GM21737 (cell line): ENCODE results near the gene IGIP.

ENCODE experiments used
- ATAC-seq: cut with Tn5 transposase; IDR thresholded peaks from one replicate; pipeline ENCODE4 v1.9.1; 2021; ENCODE audit warnings: mild to moderate bottlenecking, moderate library complexity; ENCODE audit not compliant: unreplicated experiment

The IGIP gene

GRCh38 chr5:140162275-140162674, 36.5 kb downstream of the IGIP start:
- ATAC-seq = no peak

- ATAC-seq = no peak
Measured at GRCh38 chr5:140162781-140163180, 37.0 kb downstream of the IGIP start.

- ATAC-seq = no peak
Measured at GRCh38 chr5:140165101-140165922, 39.6 kb downstream of the IGIP start.

- no peak for ATAC-seq
Measured at GRCh38 chr5:140165923-140166270, 40.2 kb downstream of the IGIP start.

GRCh38 chr5:140166911-140167310, 41.2 kb downstream of the IGIP start:
- no peak for ATAC-seq

GRCh38 chr5:140168371-140168770, 42.6 kb downstream of the IGIP start:
- no peak for ATAC-seq

- ATAC-seq = no peak
Measured at GRCh38 chr5:140169410-140169809, 43.7 kb downstream of the IGIP start.

- no peak for ATAC-seq
Measured at GRCh38 chr5:140172483-140172882, 46.7 kb downstream of the IGIP start.

GRCh38 chr5:140174014-140174413, 48.3 kb downstream of the IGIP start:
- ATAC-seq = no peak

- peak; percentile 93 for ATAC-seq
Measured at GRCh38 chr5:140174465-140175366, 49.0 kb downstream of the IGIP start, which contains the start of gene CYSTM1. Gene CYSTM1, plus strand, starts transcription at chr5:140175188. Its CDS starts 19,278 bp downstream, at chr5:140194466.

- ATAC-seq = peak; percentile 35
Measured at GRCh38 chr5:140175367-140176030, 49.8 kb downstream of the IGIP start.

GRCh38 chr5:140176031-140176387, 50.3 kb downstream of the IGIP start:
- no peak for ATAC-seq

- ATAC-seq = no peak
Measured at GRCh38 chr5:140178086-140178410, 52.3 kb downstream of the IGIP start.

- no peak for ATAC-seq
Measured at GRCh38 chr5:140178482-140179116, 52.9 kb downstream of the IGIP start.
